Measurements from ENCODE around the gene ALDOB. TPM values are rescaled to one million over a fixed set of nuclear protein-coding genes. Genes with fewer than 3 reads are reported as not detected.
A peak's percentile ranks its signal among the peaks of the same experiment; 100 is the strongest.

Gene ALDOB
- total RNA-seq (2014; rRNA removed; shearing (Covaris generic)) = not detected in 2 replicates

GRCh38 chr9:101435601-101436079, at the start of gene ALDOB:
ALDOB (minus strand) TSS chr9:101435774; CDS start chr9:101430887, 4,887 bp downstream.
- Histone ChIP-seq H3K4me3 (ENCODE audit: insufficient read depth, low read depth, low read length) (no peak within 1 kb of the TSS), H3K27me3 (ENCODE audit: control insufficient read depth, insufficient read depth, low read length) (no peaks in the 10 kb centered on the region), H3K36me3 (replicated peaks; ENCODE audit: control insufficient read depth, insufficient read depth, low read length) (no peaks in the 10 kb centered on the region)
- DNase-seq = no peak

- no peak for DNase-seq
- H3K4me3 ChIP-seq (ENCODE audit: insufficient read depth, low read depth, low read length) = no peak overlapping the region
- H3K36me3 ChIP-seq (replicated peaks; ENCODE audit: control insufficient read depth, insufficient read depth, low read length) = no peaks in the 10 kb centered on the region
- peaks cover 7% of the 10 kb centered on the region for H3K27me3 ChIP-seq (ENCODE audit: control insufficient read depth, insufficient read depth, low read length)
Observed at GRCh38 chr9:101484046-101484445, 48.5 kb upstream of the ALDOB start.

DNA sequence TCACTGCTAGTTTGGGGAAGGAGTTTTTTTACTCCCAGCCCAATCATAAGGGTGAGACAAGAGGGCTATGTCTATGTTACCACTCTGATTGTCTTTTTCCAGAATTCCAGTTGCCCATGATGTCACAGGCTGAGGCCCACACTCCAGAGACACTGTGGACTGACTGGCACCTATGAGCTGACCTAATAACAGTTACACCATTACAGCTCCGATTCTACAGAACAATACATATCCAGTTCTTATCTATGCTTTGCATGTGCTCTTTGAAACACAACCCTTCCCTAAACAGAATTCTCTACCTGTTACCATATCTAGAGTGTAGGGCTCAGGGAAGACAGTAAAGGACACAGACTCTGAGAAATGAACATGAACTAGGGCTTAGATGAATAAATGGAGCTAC, 45.7 kb upstream of the ALDOB start:
- Histone ChIP-seq H3K4me3 (ENCODE audit: insufficient read depth, low read depth, low read length) (no peak overlapping the region), H3K36me3 (replicated peaks; ENCODE audit: control insufficient read depth, insufficient read depth, low read length) (peaks cover 5% of the 10 kb centered on the region), H3K27me3 (ENCODE audit: control insufficient read depth, insufficient read depth, low read length) (peaks cover 4% of the 10 kb centered on the region)
- DNase-seq = no peak

- H3K4me3 ChIP-seq (ENCODE audit: insufficient read depth, low read depth, low read length) = no peak overlapping the region
- peaks cover 8% of the 10 kb centered on the region for H3K36me3 ChIP-seq (replicated peaks; ENCODE audit: control insufficient read depth, insufficient read depth, low read length)
- no peaks in the 10 kb centered on the region for H3K27me3 ChIP-seq (ENCODE audit: control insufficient read depth, insufficient read depth, low read length)
- DNase-seq = no peak
Observed at GRCh38 chr9:101480386-101480785, 44.8 kb upstream of the ALDOB start.

DNA sequence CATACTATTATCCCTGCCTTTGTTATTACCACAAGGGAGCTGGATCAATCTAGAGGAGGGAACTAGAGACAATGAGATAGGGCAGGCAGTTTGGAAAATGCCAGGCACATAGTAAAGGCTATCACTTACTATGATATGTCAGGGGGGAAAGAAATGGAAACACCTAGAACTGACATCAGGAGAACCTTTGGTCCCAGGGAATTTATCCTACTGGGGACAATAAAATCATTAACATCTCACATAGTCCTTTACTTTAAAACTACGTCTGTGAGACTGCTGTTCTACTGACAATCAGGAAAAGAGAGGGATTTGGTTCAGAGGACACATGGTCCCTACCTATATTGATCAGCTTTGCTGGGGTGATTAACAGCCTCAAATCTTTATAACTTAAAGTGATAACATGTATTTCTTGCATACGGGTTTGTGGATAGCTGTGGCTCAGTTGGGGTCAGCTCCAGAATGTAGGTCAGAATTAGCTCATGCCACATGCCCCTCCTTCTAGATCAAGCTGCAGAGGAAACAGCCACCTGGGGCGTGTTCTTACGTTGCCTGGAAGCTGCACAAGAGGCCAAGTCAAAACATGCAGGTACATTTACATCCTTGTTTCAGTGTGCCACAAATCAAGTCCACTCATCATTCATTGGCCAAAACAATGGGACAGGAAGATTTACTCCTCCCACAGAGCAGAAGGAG, 43.9 kb upstream of the ALDOB start:
- Histone ChIP-seq H3K4me3 (ENCODE audit: insufficient read depth, low read depth, low read length) (no peak overlapping the region), H3K27me3 (ENCODE audit: control insufficient read depth, insufficient read depth, low read length) (no peaks in the 10 kb centered on the region), H3K36me3 (replicated peaks; ENCODE audit: control insufficient read depth, insufficient read depth, low read length) (peaks cover 8% of the 10 kb centered on the region)
- peak; percentile 45 for DNase-seq

DNA sequence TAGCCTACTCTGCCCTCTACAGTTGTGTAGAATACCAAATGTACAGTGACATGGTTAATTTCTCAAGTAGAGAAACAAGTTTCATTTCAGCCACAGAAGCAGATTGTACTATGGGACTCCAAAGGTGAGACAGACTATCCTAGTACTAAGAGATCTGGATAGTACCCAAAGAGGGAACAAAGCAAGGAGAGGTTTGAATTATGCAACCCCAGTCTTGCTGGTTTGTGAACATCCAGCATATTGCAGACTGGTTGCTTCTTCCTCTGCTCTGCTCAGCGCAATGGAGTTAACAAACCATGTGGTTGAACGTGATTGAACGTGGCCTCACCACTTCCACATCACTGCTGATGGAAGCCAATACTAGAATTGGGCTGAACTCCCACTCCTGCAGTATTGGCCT, 43.3 kb upstream of the ALDOB start:
- DNase-seq = no peak
- Histone ChIP-seq H3K4me3 (ENCODE audit: insufficient read depth, low read depth, low read length) (no peak overlapping the region), H3K36me3 (replicated peaks; ENCODE audit: control insufficient read depth, insufficient read depth, low read length) (peaks cover 8% of the 10 kb centered on the region), H3K27me3 (ENCODE audit: control insufficient read depth, insufficient read depth, low read length) (no peaks in the 10 kb centered on the region)

DNA sequence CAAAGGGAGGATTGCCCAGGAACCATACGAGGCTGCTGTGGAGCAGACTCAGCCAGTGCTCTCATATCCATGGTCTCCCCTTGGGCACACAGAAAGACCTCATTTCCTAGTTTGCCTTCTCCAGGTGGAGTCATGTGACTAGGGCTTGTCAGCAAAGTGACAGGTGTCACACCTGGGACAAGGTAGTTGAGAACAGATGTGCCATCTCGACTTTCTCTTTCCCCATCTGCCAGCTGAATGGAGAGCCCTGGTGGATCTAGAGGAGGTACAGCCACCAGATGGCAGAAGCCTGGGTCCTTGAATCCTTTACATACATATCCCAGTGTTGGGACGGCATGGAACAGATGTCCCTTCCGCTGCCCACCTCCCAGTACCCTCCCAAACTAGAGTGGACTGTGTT, 42.9 kb upstream of the ALDOB start:
- DNase-seq = peak; percentile 25

DNA sequence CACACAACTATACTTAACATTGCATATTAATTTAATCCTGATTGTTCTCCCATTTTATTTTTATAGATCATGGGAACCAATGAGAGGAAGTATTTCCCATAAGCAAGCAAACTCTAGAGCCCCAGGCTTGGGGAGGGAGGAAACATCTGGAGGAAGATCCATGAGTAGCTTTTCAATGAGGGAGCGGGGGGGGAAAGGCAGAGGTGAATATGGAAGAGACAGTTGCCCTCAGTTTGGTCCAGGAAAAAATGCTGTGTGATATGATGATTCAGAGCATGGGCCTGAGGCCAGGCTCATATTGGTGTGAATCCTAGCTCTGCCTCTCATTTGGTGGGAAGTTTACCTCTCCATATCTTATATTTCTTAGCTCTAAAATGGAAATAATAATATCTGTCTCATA, 42.2 kb upstream of the ALDOB start:
- Histone ChIP-seq H3K36me3 (replicated peaks; ENCODE audit: control insufficient read depth, insufficient read depth, low read length) (peaks cover 8% of the 10 kb centered on the region), H3K4me3 (ENCODE audit: insufficient read depth, low read depth, low read length) (no peak overlapping the region), H3K27me3 (ENCODE audit: control insufficient read depth, insufficient read depth, low read length) (no peaks in the 10 kb centered on the region)
- no peak for DNase-seq

More for the DNA sequence above, 42.9 kb upstream of the ALDOB start:
- Histone ChIP-seq H3K4me3 (ENCODE audit: insufficient read depth, low read depth, low read length) (no peak overlapping the region), H3K36me3 (replicated peaks; ENCODE audit: control insufficient read depth, insufficient read depth, low read length) (peaks cover 8% of the 10 kb centered on the region), H3K27me3 (ENCODE audit: control insufficient read depth, insufficient read depth, low read length) (no peaks in the 10 kb centered on the region)

- Histone ChIP-seq H3K4me3 (ENCODE audit: insufficient read depth, low read depth, low read length) (no peak overlapping the region), H3K36me3 (replicated peaks; ENCODE audit: control insufficient read depth, insufficient read depth, low read length) (peaks cover 8% of the 10 kb centered on the region), H3K27me3 (ENCODE audit: control insufficient read depth, insufficient read depth, low read length) (no peaks in the 10 kb centered on the region)
- no peak for DNase-seq
Observed at GRCh38 chr9:101477214-101477613, 41.6 kb upstream of the ALDOB start.

GRCh38 chr9:101476576-101477208, 41.1 kb upstream of the ALDOB start:
- no peak for DNase-seq
- Histone ChIP-seq H3K27me3 (ENCODE audit: control insufficient read depth, insufficient read depth, low read length) (no peaks in the 10 kb centered on the region), H3K4me3 (ENCODE audit: insufficient read depth, low read depth, low read length) (no peak overlapping the region), H3K36me3 (replicated peaks; ENCODE audit: control insufficient read depth, insufficient read depth, low read length) (peaks cover 8% of the 10 kb centered on the region)

DNA sequence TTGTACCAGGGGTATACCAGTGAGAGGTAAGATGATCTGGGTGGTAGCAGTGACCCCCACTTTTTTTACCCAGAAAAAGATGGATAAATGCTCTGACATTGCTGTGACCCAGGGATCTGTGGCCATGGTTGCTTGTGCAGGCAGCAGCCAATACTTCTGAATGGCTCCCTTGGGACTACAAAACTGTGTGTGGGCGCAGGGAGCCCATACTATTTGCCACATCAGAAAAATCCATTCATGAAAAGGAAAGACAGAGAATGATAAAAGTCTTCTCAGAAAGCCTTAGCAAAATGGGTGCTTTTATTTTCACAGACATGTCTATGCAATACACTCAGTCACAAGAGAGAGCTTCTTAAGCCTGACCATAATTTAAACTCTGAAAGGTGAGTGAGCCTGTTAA, 37.3 kb upstream of the ALDOB start:
- Histone ChIP-seq H3K4me3 (ENCODE audit: insufficient read depth, low read depth, low read length) (no peak overlapping the region), H3K36me3 (replicated peaks; ENCODE audit: control insufficient read depth, insufficient read depth, low read length) (peaks cover 8% of the 10 kb centered on the region), H3K27me3 (ENCODE audit: control insufficient read depth, insufficient read depth, low read length) (no peaks in the 10 kb centered on the region)
- DNase-seq = no peak

GRCh38 chr9:101470929-101471328, 35.4 kb upstream of the ALDOB start:
- no peak for DNase-seq
- H3K4me3 ChIP-seq (ENCODE audit: insufficient read depth, low read depth, low read length) = no peak overlapping the region
- H3K36me3 ChIP-seq (replicated peaks; ENCODE audit: control insufficient read depth, insufficient read depth, low read length) = peaks cover 3% of the 10 kb centered on the region
- no peaks in the 10 kb centered on the region for H3K27me3 ChIP-seq (ENCODE audit: control insufficient read depth, insufficient read depth, low read length)

DNA sequence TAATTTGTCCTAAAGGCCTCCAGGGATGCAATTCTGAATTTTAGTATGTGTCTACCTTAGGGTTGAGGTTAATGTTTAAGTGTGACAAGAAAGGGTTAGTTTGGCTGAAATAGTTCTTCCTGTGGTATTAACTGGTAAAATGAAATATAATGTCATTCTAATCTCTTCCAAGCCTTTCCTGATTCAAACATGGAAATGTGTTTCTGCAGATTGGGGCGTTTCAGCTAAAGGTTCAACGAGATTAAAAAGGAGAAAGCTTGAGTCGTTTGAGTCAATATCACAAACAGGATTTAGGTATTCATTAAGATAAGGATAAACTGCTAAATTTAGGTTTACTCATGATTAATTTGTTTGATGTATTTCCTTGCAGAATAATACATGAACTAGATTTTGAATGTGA, 34.4 kb upstream of the ALDOB start:
- H3K36me3 ChIP-seq (replicated peaks; ENCODE audit: control insufficient read depth, insufficient read depth, low read length) = no peaks in the 10 kb centered on the region; the same call in 1 of the 2 replicates
- H3K4me3 ChIP-seq (ENCODE audit: insufficient read depth, low read depth, low read length) = no peak overlapping the region
- no peak for DNase-seq
- H3K27me3 ChIP-seq (ENCODE audit: control insufficient read depth, insufficient read depth, low read length) = no peaks in the 10 kb centered on the region

DNA sequence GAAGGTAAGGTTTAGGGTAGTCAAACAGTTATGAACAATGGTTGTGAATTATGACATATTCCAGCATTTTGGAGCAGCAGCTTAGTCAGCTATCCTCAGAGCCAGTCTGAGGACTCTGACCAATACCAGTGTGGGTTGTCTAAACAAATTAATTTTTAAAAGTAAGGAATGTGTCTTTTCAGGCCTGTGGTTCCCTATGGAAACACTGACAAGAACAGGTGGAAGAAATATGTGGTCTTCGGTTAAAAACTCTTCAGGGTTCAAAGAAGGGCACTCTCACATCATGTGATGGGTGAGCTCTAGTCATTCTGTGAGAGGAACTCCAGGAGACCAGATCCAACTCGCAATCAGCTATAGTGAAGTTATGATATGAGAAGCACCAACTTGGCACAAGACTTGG, 33.5 kb upstream of the ALDOB start:
- H3K4me3 ChIP-seq (ENCODE audit: insufficient read depth, low read depth, low read length) = no peak overlapping the region
- H3K27me3 ChIP-seq (ENCODE audit: control insufficient read depth, insufficient read depth, low read length) = no peaks in the 10 kb centered on the region
- no peak for DNase-seq
- no peaks in the 10 kb centered on the region; the same call in 1 of the 2 replicates for H3K36me3 ChIP-seq (replicated peaks; ENCODE audit: control insufficient read depth, insufficient read depth, low read length)

- H3K4me3 ChIP-seq (ENCODE audit: insufficient read depth, low read depth, low read length) = no peak overlapping the region
- no peaks in the 10 kb centered on the region for H3K36me3 ChIP-seq (replicated peaks; ENCODE audit: control insufficient read depth, insufficient read depth, low read length)
- DNase-seq = no peak
- H3K27me3 ChIP-seq (ENCODE audit: control insufficient read depth, insufficient read depth, low read length) = no peaks in the 10 kb centered on the region
Observed at GRCh38 chr9:101468116-101468515, 32.5 kb upstream of the ALDOB start.
